ENCODE results near the gene PRSS3.
"Not testable (repeated sequence)": the region's sequence is repeated elsewhere in the genome, so short reads cannot be mapped to it uniquely, and the experiment has no call there.

PRSS3 gene

GRCh38 chr9:33787839-33788238 lies 7.5 kb upstream of the PRSS3 start:
- DNase-seq = no peak

- not testable (repeated sequence) for DNase-seq
Measured at GRCh38 chr9:33789429-33789828, 5.9 kb upstream of the PRSS3 start.

GRCh38 chr9:33791117-33791516 lies 4.2 kb upstream of the PRSS3 start:
- no peak for DNase-seq

- DNase-seq = not testable (repeated sequence)
Measured at GRCh38 chr9:33793496-33793895, 1.9 kb upstream of the PRSS3 start.

- DNase-seq = no peak
Measured at GRCh38 chr9:33794560-33794959, 801 bp upstream of the PRSS3 start.

GRCh38 chr9:33795819-33796218 lies 458 bp downstream of the PRSS3 start:
- no peak for DNase-seq

GRCh38 chr9:33796679-33797078 lies 1.3 kb downstream of the PRSS3 start:
- not testable (repeated sequence) for DNase-seq

GRCh38 chr9:33797837-33798236 lies 2.5 kb downstream of the PRSS3 start:
- no peak for DNase-seq

GRCh38 chr9:33798545-33798944 lies 3.2 kb downstream of the PRSS3 start:
- DNase-seq = no peak

GRCh38 chr9:33799928-33800704 lies 4.8 kb downstream of the PRSS3 start:
- DNase-seq = no peak

GRCh38 chr9:33800886-33801285 lies 5.5 kb downstream of the PRSS3 start:
- no peak for DNase-seq

- DNase-seq = not testable (repeated sequence)
Measured at GRCh38 chr9:33801943-33802500, 6.7 kb downstream of the PRSS3 start.

- not testable (repeated sequence) for DNase-seq
Measured at GRCh38 chr9:33804196-33804595, 8.8 kb downstream of the PRSS3 start.

GRCh38 chr9:33807156-33807555 lies 11.8 kb downstream of the PRSS3 start:
- not testable (repeated sequence) for DNase-seq

GRCh38 chr9:33808979-33809322 lies 13.6 kb downstream of the PRSS3 start:
- DNase-seq = not testable (repeated sequence)

- no peak for DNase-seq
Measured at GRCh38 chr9:33809506-33809905, 14.1 kb downstream of the PRSS3 start.

- DNase-seq = no peak
Measured at GRCh38 chr9:33813712-33814641, 18.6 kb downstream of the PRSS3 start.

GRCh38 chr9:33815781-33816180 lies 20.4 kb downstream of the PRSS3 start:
- no peak for DNase-seq

- peak; percentile 85 for DNase-seq
Measured at GRCh38 chr9:33816327-33817252, 21.2 kb downstream of the PRSS3 start, which contains the start of gene UBE2R2. Gene UBE2R2, plus strand, starts transcription at chr9:33817160. Its CDS starts 598 bp downstream, at chr9:33817758.

GRCh38 chr9:33817327-33818166 lies 22.2 kb downstream of the PRSS3 start:
- no peak for DNase-seq

GRCh38 chr9:33818167-33818846 lies 22.9 kb downstream of the PRSS3 start:
- no peak for DNase-seq
